CD4-positive, alpha-beta T cell treated with Interleukin-15 for 1 hour (primary cell): ENCODE measurements around the gene SLX4.

Source experiments
- DNase-seq: peaks from one replicate; pipeline ENCODE4 v3.0.0-alpha.2; 2020

Gene SLX4

DNA sequence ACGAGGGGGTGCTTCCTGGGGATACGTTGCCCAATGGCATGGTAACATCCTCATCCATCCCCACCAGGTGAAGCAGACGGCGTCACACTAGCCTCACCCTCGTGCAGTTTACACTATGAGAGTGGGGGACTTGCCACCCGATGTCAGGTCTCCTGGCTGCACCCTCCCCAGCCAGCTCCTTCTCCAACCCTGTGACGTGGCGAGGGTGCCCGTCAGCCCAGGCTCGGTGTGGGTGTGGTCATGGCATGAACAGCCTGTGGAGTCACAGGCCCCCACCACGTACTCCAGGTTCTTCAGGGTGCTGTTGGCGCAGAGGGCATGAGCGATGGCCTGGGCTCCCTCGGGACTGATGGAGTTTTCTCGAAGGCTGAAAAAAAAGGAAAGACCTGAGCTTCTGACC is 62.5 kb downstream of the SLX4 start:
- DNase-seq, result no peak

DNA sequence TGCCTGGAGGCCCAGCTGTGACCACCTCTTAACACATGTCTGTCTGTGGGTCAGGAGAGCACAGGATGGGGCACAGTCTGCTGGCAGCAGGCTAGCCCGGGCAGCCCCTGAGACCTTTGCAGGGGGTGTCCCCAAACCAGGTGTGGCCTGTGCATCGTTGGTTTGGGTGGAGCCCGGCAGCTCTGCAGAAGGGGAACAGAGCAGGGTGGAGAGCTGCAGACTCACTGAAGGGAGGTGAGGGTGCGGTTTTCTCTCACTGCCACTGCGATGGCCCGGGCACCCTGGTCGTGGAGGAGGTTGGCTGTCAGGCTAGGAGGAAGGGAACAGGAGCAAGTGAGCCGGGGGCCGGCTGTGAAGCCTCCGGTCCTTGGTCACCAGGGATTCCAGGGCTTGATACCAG is 63.0 kb downstream of the SLX4 start:
- peak; percentile 30 for DNase-seq

DNA sequence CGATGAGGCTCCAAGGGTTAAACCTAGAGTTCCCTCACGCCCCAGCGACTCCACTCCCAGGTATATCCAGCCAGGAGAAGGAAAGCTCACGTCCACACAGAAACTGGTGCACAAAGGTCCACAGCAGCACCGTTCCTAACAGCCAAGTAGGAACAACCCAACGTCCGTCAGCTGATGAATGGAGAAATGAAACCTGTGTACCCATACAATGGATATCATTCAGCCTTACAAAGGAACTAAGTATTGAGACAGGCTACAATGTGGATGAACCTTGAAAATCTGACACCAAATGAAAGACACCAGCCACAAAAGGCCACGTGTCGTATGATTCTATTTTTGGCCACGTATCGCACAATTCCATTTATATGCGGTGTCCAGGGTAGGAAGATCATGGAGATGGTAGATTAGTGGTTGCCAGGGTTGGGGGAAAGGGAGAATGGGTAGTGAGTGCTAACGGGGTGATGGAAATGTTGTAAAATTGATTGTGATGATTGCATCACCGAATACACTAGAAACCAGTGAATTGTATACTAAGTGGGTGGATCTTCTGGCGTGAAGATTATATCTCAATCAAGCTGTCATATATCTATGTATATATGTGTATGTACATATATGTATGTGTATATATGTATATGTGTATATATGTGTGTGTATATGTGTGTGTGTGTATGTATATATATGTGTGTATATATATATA is 64.3 kb downstream of the SLX4 start:
- no peak for DNase-seq

GRCh38 chr16:3542601-3543373 is 68.6 kb downstream of the SLX4 start:
- no peak for DNase-seq

GRCh38 chr16:3541527-3542155 is 69.8 kb downstream of the SLX4 start:
- DNase-seq, result no peak

DNA sequence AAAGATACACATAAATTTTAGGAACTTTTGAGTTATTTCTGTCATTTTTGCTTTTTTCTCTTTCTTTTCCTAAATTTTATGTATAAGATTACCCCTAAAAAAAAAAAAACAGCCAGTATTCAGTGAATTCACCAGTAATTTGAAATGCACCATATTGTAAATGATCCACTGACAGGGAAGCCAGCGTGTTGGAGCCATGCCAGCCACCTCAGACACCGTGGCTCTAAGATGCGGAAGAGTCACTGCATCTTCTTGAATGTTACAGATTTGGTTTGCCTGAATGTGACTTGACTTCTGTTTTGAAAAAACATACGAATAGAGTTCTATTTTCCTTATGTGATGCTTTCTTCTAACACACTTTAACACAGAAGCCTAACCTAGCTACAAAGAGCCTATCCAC is 73.2 kb downstream of the SLX4 start:
- DNase-seq, result no peak

DNA sequence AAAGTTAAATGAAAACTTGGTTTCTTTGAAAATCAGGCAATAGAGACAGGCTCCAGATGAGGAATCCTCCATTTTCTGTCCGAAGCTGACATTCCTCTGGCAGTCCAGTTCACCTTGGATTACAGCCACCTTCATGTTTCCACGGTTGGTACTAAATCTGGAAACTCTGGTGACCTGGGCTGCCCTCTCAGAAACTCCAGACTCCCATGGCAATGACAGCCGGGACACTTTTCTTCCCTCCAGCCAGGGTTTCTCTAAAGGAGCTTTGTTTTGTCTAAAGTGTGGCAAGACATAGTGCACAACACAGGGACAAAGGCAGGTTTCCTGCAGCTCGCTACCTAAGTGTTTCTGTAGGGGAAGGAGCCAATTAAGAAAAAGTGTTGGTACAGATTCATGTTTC is 74.6 kb downstream of the SLX4 start:
- no peak for DNase-seq

DNA sequence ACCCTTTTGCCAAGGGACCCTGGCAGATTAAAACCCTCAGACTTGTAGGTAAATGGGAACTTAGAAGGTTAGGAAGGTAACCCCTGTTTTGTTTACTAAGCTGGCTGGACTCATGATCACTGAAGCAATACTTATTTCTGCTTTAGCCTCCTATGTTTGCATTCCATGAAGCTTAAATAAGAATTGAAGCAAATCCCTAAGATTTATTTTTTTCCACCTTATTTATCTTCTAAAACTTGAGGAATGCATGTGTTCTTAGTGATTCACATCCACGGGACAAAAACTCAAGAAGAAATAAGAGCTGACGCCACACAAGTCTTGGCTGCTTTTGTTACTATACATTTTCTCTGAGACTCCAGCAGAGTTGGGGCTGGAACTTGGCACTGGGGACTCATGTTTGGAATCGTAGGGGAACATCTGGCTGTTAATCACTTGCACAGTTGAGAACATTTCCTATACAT is 75.1 kb downstream of the SLX4 start:
- no peak for DNase-seq

DNA sequence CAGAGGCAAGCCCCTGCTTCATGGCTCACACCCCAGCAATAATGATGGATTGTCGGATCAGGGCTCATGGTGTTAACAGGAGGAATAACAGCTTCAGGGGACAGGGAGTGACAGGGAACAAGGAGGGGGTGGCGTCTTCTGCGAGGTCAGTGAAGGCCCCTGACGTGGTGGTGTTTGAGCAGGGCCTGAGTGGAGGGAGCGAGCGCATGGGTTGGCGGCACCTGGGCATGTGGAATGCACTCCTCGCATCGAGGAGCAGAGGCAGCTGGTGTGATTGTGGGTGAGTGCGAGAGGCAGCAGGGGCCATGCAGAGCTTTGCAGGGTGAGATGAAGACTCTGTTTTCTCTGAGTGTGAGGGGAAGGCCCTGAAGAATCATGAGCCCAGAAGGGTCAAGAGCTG is 77.3 kb downstream of the SLX4 start:
- no peak for DNase-seq

DNA sequence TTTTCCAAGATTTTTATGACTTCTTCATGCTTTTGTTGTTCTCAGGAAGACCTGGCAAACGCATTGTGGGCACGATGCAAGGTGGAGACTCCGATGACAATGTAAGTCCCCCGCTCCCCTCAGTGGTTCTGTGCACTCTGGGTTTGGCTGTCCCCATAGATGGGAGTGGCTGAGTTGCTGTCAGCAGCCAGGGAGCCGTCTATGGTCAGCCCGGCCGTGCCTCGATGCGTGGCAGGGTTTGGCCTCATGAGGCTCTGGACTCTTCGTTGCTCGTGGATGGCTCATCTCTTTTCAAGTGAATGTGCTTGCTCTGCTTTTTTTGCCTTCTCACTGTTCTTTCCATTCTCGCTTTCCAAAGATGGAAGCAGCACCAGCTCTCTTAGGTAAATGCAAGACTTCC is 78.7 kb downstream of the SLX4 start:
- no peak for DNase-seq
